H1 (cell line): Measurements from ENCODE around the gene LIPI.

ENCODE experiments used
- EGR1 ChIP-seq: IDR thresholded peaks from 2 replicates; pipeline ENCODE4 v1.6.1; 2011; ENCODE audit warnings: low read depth, low read length, borderline replicate concordance
- KDM1A ChIP-seq: fragments of 200-600, 300-600 bp; sonication (generic); IDR thresholded peaks from 2 replicates; pipeline ENCODE4 v1.7.1; 2016; ENCODE audit warnings: mild to moderate bottlenecking, low read length, borderline replicate concordance
- POLR2A ChIP-seq, 2 experiments: IDR thresholded peaks; 1 replicate in 1 of 2; 2 replicates in 1 of 2; pipeline ENCODE4 v1.6.1; 2011; ENCODE audit warnings: low read depth in 2 of 2, low read length in 2 of 2, mild to moderate bottlenecking in 2 of 2; ENCODE audit errors: control extremely low read depth in 1 of 2
- SP1 ChIP-seq: IDR thresholded peaks from 2 replicates; pipeline ENCODE4 v1.6.1; 2011; ENCODE audit warnings: low read depth, low read length

DNA sequence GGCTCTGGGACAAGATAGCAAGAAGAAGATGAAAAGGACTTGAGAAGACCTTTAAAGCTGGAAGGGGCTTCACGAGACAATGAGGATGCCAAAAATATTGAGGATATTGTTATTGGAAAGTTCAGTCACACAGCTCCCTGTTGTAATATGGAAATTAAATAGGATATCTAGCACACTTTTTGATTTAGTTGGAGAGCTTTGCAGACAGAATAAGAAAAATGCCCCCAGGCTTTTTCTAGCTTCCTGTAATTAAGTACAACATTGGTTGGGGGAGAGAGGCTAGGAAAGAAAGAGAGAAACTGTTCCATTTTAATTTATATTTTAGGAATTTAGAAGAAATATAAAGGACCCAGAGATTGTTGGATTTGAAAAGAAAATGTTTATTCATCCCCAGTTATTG is 32.7 kb upstream of the LIPI start:
- TF ChIP-seq SP1 (no peak), POLR2A (IDR thresholded peaks at IDR 0.05; ENCODE audit: control extremely low read depth in 1 of 2, low read depth in 2 of 2, low read length in 2 of 2) (no peak), EGR1 (no peak), KDM1A (no peak)
